ENCODE results near the gene MXRA7.
"Not testable (repeated sequence)": the region's sequence is repeated elsewhere in the genome, so short reads cannot be mapped to it uniquely, and the experiment has no call there.

MXRA7 gene

DNA sequence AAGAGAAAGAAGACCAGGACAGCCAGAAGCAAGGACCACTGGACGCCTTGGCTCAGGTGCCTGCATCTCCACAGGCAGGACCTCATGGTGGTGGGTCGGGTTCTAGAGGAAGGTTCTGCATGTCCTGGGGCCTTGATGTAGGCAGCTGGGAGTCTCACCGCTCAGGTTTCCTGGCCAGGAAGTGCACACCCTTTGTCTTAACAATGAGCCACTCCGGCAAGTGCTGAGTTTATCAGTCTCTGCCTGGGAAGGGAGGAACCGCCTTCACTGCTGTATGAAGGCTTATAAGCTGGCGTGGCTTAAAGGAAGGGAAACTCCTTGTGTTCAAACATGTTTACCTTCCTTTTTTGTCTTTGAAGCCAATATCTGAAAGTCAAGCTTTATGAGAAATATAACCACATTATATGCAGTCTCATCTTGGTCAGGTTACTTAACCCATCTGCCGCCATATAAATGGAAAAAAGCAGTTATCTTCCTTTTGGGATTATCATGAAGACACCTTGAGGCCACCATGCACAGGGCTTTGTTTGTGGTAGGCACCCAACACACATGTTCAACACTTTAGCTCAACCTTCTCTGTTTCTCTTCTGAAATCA, 67.1 kb downstream of the MXRA7 start, which contains the start of gene ST6GALNAC1:
ST6GALNAC1 (minus strand) TSS at position 205 of the 596 bp plus-strand sequence; CDS start at position 86, 119 bp downstream.
- no peak for DNase-seq (ENCODE audit: low read depth in 2 of 2)

DNA sequence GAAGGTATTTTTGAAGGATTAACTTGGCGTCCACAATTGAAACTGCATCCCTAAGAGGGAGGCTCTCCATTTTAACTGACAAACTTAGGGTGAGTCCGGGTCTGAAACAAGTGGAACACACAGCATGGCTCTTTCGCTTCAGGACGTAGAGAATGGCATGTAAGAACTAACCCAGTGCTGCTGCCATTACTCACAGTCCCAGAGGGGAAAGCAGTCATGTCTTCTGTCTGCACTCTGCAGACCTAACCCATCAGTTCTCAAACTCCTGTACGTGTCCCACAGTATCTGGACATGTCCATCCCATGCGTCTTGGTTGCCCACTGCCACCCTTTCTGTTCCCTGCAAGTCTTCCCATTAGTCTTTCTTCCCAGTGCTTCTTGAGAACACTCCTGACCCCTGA, 67.8 kb downstream of the MXRA7 start:
- DNase-seq (ENCODE audit: low read depth in 2 of 2): no peak

DNA sequence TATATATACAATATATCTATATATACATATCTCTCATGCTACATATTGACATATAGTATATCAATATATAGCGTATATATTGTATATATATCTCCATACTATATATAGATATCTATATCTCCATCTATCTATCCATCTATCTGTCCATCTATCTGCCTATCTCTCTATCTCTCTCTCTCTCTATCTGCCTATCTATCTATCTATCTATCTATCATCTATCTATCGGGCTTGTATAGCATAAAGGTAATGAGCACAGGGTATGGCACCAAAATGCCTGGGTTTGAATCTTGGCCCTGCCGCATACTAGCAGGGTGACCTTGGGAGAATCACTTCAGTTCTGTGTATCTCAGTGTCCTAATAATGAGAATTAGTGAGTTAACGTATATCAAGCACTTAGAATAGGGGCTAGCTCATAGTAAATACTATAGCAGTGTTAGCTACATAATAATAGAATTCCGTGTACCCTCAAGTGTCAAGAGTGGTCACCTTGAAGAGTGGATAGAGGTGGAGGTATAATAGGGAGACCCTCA, 68.7 kb downstream of the MXRA7 start:
- DNase-seq (ENCODE audit: low read depth in 2 of 2): no peak

DNA sequence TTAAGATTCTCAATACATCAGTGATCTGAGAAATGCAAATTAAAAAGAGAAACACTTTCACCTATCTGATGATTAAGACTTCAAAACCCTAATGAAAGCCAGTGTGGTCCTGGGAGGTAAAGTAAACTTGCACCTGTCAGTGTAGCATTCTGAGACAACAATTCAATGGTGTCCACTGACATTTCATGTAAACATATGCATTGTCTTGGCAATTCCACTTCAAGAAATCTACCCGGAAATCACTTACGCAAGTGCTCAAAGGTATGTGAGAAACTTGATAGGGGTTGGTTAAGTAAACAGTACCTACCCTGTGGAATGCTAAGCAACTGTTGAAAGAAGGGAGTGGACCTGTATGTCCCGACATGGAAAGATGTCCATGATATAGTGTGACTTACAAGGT, 69.3 kb downstream of the MXRA7 start:
- no peak for DNase-seq (ENCODE audit: low read depth in 2 of 2)

DNA sequence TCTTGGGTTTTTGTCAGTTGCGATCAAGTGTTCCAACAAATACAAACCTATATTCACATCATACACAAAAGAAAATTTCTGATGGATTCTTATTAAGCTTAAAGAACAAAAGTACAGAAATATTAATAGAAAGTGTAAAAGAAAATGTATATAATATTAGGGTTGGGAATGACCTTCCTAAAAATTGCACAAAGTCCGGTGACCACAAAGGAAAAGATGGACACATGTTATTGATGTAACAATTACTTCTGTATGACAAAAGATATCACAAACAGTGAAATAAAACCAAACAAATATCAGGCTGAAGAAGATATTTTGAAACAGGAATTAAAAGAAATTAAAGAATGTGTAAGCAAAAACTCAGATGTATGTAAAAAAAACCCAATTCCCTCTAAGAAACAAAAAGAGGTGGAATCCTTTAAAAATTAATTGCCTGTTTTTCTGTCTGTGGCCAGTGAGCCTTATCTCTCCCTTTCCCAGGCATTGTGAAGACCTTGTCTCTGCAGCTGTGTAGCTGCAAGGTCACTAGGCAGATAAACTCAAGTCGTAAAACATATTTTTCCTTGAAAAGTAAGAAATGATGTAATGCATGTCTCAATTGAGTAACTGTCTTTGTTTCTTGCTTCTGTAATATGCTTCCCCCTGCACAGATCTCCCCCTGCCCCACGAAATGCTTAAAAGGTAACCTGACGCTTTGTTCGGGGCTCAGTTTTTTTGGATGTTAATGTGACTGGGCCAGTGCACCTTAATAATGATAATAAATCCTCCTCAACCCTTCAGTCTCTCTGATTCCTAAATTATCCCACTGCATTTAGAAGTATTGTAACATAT, 70.0 kb downstream of the MXRA7 start:
- DNase-seq (ENCODE audit: low read depth in 2 of 2): no peak

DNA sequence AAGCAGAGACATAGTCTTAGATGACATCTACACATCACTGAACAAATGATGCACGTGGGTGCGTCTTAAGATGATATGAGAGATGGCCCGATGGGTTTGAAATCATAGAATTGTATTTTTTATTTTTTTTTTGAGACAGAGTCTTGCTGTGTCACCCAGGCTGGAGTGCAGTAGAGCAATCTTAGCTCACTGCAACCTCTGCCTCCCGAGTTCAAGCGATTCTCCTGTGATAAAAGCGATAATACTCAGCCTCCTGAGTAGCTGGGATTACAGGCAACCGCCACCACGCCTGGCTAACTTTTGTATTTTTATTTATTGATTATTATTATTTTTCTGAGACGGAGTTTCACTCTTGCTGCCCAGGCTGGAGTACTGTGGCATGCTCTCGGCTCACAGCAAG, 72.5 kb downstream of the MXRA7 start:
- no peak for DNase-seq (ENCODE audit: low read depth in 2 of 2)

DNA sequence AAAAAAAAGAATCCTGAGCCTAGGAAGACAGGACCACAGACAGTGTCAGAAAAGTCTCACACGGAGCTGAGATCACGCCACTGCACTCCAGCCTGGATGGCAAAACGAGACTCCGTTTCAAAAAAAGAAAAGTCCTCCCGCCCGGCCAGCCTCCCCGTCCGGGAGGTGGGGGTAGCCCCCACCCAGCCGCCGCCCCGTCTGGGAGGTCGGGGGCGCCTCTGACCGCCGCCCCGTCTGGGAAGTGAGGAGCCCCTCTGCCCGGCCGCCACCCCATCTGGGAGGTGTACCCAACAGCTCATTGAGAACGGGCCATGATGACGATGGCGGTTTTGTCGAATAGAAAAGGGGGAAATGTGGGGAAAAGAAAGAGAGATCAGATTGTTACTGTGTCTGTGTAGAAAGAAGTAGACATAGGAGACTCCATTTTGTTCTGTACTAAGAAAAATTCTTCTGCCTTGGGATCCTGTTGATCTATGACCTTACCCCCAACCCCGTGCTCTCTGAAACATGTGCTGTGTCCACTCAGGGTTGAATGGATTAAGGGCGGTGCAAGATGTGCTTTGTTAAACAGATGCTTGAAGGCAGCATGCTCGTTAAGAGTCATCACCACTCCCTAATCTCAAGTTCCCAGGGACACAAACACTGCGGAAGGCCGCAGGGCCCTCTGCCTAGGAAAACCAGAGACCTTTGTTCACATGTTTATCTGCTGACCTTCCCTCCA, 74.1 kb downstream of the MXRA7 start:
- not testable (repeated sequence) for DNase-seq (ENCODE audit: low read depth in 2 of 2)

DNA sequence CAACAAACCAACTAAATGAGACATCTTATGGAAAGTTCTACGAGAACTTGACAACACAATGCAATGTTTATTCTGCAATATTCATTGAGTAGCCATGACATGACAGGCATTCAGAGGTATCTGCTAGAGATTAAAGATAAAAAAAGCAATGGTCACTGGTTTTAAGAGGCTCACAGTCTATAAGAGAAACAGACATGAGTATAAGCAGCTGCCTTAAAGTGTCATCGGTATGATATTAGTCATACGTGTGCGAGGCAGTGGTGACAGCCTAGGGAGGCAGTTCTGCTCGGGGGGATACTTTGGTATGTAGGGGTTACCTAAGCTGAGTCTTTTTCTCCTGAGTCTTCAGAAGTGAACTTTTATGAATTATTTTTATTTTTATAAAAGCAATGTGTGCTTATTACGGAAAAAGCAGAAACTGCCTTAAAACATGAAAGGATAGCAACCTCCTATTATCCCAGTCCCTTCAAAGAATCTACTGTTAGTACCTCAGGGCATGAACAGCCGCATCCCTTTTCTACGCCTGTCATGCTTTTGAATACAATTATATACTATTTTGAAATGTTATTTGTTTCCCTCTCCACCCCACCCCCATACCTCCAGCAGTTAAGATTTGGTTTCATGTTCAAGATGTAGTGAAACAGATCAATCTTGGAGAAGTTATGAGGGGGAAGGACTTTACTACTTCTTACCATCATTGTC, 75.0 kb downstream of the MXRA7 start:
- no peak for DNase-seq (ENCODE audit: low read depth in 2 of 2)

- no peak for DNase-seq (ENCODE audit: low read depth in 2 of 2)
These were observed 75.7 kb downstream of the MXRA7 start for GRCh38 chr17:76635039-76635438.

DNA sequence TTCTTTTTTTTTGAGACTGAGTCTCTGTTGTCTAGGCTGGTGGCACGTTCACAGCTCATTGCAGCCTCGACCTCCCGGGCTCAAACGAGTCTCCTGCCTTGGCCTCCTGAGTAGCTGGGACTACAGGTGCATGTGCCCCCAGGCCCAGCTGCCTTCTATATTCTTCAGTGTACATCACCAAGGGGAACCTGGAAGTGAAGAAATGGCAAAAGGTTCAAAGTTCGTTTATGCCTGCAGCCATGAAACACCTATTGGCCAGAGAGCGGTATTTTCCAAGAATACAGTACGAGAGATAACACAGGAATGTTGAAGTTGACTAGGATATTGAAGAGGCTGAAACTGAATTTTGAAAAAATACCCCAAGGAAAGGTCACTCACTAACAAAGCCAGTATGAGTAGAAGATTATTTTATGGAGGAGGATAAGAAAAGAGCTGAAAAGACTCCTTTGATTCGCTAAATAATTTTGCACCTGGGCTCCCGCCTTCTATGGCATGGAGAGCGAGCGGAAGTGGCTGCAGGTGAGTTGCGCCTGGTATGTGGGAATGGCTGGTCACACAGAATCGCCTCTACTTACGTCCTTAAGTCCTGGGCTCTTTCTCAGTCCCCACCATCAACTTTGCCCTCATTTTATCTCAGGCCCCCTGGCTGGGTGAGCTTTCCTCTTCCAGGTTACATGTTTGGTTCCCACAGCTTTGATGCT, 77.0 kb downstream of the MXRA7 start:
- no peak for DNase-seq (ENCODE audit: low read depth in 2 of 2)

GRCh38 chr17:76631821-76632565, 78.8 kb downstream of the MXRA7 start:
- DNase-seq (ENCODE audit: low read depth in 2 of 2): no peak

DNA sequence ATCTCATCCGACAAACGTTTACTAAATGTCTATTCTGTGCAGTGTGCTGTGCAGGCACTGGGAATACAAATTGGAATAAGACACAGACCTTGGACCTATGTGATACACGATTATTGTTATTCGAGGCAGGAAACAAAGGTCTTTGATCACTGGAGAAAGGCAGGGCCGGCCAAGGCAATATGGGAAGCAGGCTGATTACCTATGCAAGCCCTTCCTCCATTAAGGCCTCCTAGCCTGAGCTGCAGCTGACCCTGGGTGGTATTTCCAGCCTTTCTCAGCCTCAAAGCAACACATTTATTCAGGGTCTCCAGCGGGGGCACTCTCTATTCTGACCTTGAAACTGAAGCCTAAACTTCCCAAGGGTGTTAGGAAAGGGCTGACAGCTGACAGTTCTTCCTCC, 80.6 kb downstream of the MXRA7 start:
- DNase-seq (ENCODE audit: low read depth in 2 of 2): no peak

All from stimulated activated CD8-positive, alpha-beta memory T cell treated with anti-CD3 and anti-CD28 coated beads, Interleukin-15, amount 100 ng/mL, for 4 hours (primary cell).